DOHH2 (cell line): ENCODE results near the gene PRKN.

Experiments
- H3F3A ChIP-seq: fragments of 200-600 bp; sonication (generic), shearing (Covaris generic); 2 replicates; pipeline ENCODE4 v1.6.0; 2016; ENCODE audit warnings: antibody characterized with exemption, mild to moderate bottlenecking; ENCODE audit not compliant: control insufficient read depth, insufficient read depth
- H3K27ac ChIP-seq: fragments of 200-600 bp; sonication (generic); 2 replicates; pipeline ENCODE4 v1.5.1; 2014; ENCODE audit warnings: low read depth, mild to moderate bottlenecking, low read length, moderate library complexity
- H3K27me3 ChIP-seq: fragments of 200-600 bp; sonication (generic); 2 replicates; pipeline ENCODE4 v1.6.1; 2014; ENCODE audit warnings: mild to moderate bottlenecking, low read length, mixed read lengths; ENCODE audit not compliant: control insufficient read depth
- H3K36me3 ChIP-seq: fragments of 200-600 bp; sonication (generic); 2 replicates; pipeline ENCODE4 v1.6.1; 2014; ENCODE audit warnings: mild to moderate bottlenecking, low read length, moderate library complexity, mixed read lengths; ENCODE audit not compliant: control insufficient read depth
- H3K4me1 ChIP-seq: fragments of 200-600 bp; sonication (generic); 2 replicates; pipeline ENCODE4 v1.6.1; 2014; ENCODE audit warnings: mild to moderate bottlenecking, low read length, mixed read lengths; ENCODE audit not compliant: control insufficient read depth
- H3K4me2 ChIP-seq: fragments of 200-600 bp; sonication (generic); 2 replicates; pipeline ENCODE4 v1.6.0; 2014; ENCODE audit warnings: mild to moderate bottlenecking, low read length, moderate library complexity
- H3K4me3 ChIP-seq: fragments of 200-600 bp; sonication (generic); 2 replicates; pipeline ENCODE4 v1.5.1; 2014; ENCODE audit warnings: mild to moderate bottlenecking, low read length, mixed read lengths
- H3K79me2 ChIP-seq: fragments of 200-600 bp; sonication (generic); 2 replicates; pipeline ENCODE4 v1.6.1; 2014; ENCODE audit warnings: mild to moderate bottlenecking, low read length, mixed read lengths; ENCODE audit not compliant: control insufficient read depth
- H3K9me2 ChIP-seq: fragments of 200-600 bp; sonication (generic); replicated peaks from 2 replicates; pipeline ENCODE4 v1.6.1; 2014; ENCODE audit warnings: mild to moderate bottlenecking, low read length, mixed read lengths; ENCODE audit not compliant: control insufficient read depth
- H3K9me3 ChIP-seq: fragments of 200-600 bp; sonication (generic); 2 replicates; pipeline ENCODE4 v1.6.1; 2014; ENCODE audit warnings: antibody characterized with exemption, low read length, mixed read lengths; ENCODE audit not compliant: control insufficient read depth, insufficient read depth
- H4K20me1 ChIP-seq: fragments of 200-600 bp; sonication (generic); 2 replicates; pipeline ENCODE4 v1.6.0; 2014; ENCODE audit warnings: low read depth, mild to moderate bottlenecking, antibody characterized with exemption, low read length, moderate library complexity; ENCODE audit not compliant: control insufficient read depth, insufficient read depth
- CTCF ChIP-seq: fragments of 200-600 bp; sonication (generic); IDR thresholded peaks from one replicate; pipeline ENCODE4 v1.5.1; 2014; ENCODE audit warnings: antibody characterized with exemption, mild to moderate bottlenecking, low read depth, low read length; ENCODE audit not compliant: poor library complexity, severe bottlenecking
- EZH2phosphoT487 ChIP-seq: fragments of 200-600 bp; sonication (generic); IDR thresholded peaks from 2 replicates; pipeline ENCODE4 v1.6.1; 2017; ENCODE audit warnings: borderline replicate concordance, mild to moderate bottlenecking, antibody characterized with exemption, low read length, moderate library complexity, mixed read lengths

The PRKN gene

DNA sequence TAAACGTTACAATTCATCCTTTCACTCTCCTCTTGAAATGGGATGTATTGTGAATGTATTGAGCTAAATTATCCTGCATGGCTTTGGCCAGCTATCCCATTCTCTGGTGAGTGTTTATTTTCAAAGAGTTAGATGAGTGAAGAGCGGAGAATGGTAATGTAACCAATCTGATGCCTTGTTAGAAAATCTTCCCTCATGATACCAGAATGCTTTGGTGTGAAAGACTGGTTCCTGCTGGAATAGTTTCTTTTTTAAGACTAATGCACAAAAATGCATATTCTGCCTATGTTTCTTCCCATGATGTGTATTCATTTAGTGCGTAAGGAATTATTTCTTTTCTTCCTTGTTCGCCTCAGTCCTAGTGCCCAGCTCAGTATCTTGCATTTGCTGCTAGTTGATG is 506.7 kb downstream of the PRKN start:
- H3K4me2 ChIP-seq, result no peak overlapping the region
- H4K20me1 ChIP-seq, result no peaks in the 10 kb centered on the region
- TF ChIP-seq CTCF (no peak), EZH2phosphoT487 (no peak)
- no peaks in the 10 kb centered on the region for H3K9me3 ChIP-seq
- H3F3A ChIP-seq, result no peaks in the 10 kb centered on the region
- H3K27me3 ChIP-seq, result no peaks in the 10 kb centered on the region
- no peak overlapping the region for H3K4me3 ChIP-seq
- H3K79me2 ChIP-seq, result no peaks in the 10 kb centered on the region
- no peaks in the 10 kb centered on the region for H3K9me2 ChIP-seq
- no peaks in the 10 kb centered on the region for H3K36me3 ChIP-seq
- H3K4me1 ChIP-seq, result no peaks in the 10 kb centered on the region
- no peak overlapping the region for H3K27ac ChIP-seq

- H3K27ac ChIP-seq, result no peak overlapping the region
- H3K36me3 ChIP-seq, result no peaks in the 10 kb centered on the region
- no peak overlapping the region for H3K4me2 ChIP-seq
- no peaks in the 10 kb centered on the region for H3K9me3 ChIP-seq
- no peaks in the 10 kb centered on the region for H3K27me3 ChIP-seq
- H3K4me1 ChIP-seq, result no peaks in the 10 kb centered on the region
- no peaks in the 10 kb centered on the region for H4K20me1 ChIP-seq
- no peak overlapping the region for H3K4me3 ChIP-seq
- no peaks in the 10 kb centered on the region for H3K9me2 ChIP-seq
- H3K79me2 ChIP-seq, result no peaks in the 10 kb centered on the region
- no peaks in the 10 kb centered on the region for H3F3A ChIP-seq
- no peak for TF ChIP-seq EZH2phosphoT487
- TF ChIP-seq CTCF, result no peak
Measured at GRCh38 chr6:162219266-162219665, 508.3 kb downstream of the PRKN start.

- Histone ChIP-seq H3K36me3 (no peaks in the 10 kb centered on the region), H3F3A (no peaks in the 10 kb centered on the region), H3K4me1 (no peaks in the 10 kb centered on the region), H3K4me3 (no peak overlapping the region), H3K27ac (no peak overlapping the region), H3K79me2 (no peaks in the 10 kb centered on the region), H4K20me1 (no peaks in the 10 kb centered on the region), H3K27me3 (no peaks in the 10 kb centered on the region), H3K4me2 (no peak overlapping the region), H3K9me2 (no peaks in the 10 kb centered on the region), H3K9me3 (no peaks in the 10 kb centered on the region)
- no peak for TF ChIP-seq EZH2phosphoT487
- no peak for TF ChIP-seq CTCF
Measured at GRCh38 chr6:162217811-162218493, 509.6 kb downstream of the PRKN start.
